Anterior cingulate cortex (tissue), 58 donors: ENCODE data around the gene AGBL3.

Experiments used
- DNase-seq, 58 donors: peaks; one replicate each; lab custom pipeline; 2025; lab: John Stamatoyannopoulos, UW

AGBL3 gene

DNA sequence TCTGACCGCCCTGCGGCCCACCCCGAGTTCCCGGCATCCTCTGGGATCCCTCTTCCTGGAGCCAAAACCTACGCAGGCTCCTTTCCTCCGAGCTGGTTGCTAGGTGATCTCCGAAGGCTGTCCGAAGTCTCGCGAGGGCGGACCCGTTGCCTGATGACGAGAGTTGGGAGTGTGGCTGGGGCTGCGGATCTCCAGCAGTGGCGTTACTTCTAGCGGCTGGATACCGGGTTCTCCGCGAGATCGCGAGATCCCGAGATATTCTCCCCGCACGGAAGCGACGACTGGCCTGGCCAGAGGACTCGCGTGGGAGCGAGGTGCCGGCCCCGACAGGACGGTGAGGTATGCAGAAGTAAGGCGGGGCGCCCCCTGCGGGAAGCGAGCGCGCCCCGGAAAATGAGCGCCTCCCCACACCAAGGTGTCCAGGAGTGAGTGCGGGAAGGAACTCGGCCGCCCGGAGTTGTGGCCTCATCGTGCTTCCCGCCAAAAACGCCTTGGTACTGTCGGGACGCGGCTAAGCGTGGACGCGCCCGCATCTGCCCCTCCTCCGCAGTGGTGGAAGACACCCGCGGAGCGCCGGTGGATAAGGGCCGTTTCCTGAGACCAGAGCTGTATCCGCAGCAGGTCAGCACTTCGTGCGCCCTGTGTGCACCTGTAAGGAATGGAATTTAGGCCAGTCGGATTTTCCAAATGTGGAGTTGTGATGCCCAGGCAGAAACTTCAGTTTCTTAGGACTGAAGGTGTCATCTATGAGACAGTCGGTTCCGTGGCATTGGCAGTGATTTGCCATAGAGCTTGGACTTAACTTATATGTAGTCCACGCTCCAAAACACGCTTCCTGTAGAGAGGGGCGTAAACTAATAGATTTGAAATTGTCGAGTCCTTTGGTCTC lies at the start of gene AGBL3:
Gene AGBL3 (plus strand): TSS at position 146 of the 889 bp plus-strand sequence. CDS start 1,426 bp downstream, outside the sequence.
- DNase-seq: peak; percentile 71 to 96 (median 90)

DNA sequence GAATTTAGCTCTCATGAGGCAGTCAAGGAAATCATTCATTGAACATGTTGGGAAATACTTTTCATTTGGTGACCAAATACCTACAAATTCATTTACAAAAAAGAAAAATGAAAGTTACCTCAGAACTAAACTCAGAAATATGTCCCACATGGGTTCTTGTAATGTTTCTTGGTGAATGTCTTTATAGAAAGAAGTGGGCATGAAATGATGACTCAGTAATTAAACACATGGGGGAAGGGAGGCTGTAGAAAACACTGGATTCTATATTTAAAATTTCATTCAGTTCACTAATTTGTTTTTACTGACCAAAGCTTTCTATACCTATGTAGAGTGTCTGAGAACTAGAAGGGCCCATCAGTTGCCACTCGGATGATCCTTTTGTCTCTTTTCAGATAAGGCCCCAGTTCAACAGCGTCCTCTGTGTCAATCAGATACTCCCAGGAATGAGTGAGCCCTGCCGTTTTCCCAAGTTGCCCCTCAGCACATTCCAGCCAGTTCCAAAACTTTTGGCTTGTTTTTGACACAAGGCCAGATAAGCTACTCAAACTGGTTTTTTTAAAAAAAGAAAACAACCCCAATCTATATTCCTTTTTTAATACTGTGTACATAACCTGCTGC lies 49.3 kb upstream of the AGBL3 start:
- no peak for DNase-seq

DNA sequence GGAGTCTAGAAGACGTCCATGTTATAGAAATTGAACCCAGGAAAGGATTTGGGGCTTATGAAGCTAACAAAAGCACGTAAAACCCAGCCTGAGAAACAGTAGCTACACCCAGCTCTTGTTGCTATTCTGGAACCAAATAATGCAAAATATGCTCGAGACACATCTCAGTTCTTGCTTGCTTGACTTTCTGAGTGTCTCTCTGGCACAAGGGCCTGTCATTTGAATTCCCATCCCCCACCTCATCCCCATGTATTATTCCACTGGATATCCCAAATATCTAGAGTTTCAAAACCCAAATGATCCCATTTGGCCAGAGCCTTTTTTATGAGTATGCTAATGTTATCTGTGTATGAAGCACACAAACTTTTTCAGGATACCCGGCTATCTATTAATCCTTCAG lies 48.2 kb upstream of the AGBL3 start:
- DNase-seq: no peak

DNA sequence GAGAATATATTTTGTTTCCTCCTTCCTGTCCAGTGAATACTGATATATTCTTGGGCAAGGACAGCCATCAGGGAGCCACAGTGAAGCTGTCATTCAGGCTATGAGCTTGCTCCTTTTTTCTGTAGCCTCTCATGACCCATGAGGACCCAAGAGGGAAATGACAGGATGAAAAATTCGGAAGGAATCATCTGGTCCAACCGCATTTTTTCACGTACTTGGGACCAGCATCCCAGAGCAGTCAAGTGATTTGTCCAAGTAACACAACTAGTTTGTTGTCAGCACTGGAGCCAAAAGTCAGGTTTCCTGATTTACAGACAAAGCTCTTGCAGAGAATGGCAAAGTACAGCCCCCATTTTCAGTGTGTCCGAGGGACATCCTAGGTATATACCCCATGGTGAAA lies 47.2 kb upstream of the AGBL3 start:
- DNase-seq: no peak

DNA sequence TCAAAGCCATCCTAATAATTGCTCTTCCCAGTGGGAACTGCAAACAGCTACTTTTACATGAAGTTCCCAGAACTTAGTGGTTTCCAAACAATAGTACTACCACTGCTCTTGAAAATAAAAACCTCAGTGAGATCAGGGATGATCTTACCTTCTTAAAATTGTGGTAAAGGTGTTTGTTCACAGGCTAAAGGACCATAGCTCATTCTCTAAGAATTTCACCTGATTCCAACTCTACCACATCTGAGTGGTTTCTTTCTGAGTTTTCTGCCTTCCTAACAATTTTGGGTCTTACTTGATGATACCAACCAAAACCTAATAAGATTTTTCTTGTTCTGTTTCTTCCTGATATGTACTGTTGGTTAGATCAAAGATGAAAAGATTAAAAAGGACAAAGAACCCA lies 45.6 kb upstream of the AGBL3 start:
- no peak for DNase-seq

DNA sequence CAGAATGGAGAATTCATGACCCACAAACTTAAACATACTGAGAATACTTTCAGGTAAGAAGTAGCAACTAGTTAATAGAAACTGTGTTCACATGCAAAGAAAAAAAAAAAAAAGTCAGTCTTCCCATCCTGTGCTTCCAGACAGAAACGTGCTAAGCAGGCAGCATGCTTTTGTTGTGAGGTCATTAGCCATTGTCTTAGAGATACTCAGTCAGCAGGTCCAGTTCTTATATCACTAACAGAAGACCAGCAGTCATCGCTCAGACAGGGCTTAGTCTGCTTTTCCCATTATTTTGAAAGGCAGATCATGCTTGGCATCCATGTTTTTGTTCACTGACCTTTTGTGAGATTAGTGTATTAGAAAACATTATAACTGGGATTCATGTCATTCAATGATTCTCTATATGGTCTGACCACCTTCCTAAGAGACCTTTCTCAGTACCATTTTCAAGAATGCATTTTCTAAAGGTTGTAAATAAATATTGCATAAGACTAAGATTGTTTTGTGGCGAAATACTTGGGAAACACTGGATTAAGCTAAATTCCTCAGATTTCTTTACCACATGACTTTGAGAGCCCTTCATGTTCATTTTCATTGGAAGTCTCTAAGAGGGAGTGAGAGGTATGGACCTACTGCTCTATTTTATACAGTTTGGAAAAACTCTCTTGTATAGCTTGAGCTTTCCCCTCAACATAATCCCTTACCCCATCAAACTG lies 45.0 kb upstream of the AGBL3 start:
- DNase-seq: no peak

DNA sequence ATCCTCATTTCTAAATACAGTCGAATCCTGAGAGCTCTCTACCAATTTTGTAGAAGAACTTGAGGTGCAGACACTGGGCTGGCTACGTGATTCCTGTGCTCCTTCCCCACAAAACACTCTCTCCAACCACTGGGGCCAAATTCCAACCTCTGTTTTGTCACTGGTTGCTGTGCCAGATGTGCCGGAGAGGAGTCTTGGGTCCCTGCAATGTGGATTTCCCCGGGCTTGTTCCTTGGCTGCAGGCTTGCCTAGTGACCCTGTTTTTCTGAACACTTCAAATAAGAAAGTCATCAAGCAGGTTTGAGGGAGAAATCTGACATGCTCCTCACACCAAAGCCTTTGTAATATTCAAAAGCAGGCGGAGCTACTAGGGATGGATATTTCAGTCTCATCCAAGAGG lies 44.4 kb upstream of the AGBL3 start:
- DNase-seq: no peak

DNA sequence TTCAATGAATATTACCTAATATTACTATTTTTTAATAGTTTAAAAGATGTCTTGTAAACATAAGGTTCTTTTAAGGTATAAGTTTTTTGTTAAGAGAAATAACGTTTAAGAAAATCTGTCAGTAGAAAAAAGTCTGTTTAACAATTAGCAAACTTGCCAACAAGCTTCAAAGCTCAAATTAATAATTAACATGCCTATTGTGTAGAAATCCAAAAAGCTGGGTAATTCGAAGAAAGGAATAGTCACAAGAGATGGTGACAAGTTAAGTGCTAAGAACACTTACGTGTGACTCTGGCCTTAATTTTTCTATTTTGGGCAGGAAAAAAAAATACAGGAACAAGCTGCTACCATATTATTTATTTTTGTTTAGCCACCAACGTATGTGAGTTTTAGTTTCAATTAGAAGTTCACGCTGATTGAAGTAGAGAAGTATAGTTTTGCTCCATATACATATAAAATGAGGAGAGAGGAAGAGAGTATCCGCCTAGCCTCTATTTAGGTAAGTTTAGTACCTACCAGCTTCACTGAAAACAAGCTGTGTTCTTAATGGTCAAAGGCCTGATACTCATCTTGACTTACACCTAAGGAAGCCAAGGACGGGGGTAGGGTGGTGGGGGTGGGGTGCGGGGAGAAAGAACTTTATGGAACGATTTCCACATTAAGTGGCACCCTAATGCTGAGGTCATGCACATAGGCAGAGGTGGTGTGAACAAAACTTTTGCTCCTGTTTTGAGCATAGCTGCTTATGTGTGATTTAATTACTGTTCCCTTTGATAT lies 43.4 kb upstream of the AGBL3 start:
- DNase-seq: no peak

DNA sequence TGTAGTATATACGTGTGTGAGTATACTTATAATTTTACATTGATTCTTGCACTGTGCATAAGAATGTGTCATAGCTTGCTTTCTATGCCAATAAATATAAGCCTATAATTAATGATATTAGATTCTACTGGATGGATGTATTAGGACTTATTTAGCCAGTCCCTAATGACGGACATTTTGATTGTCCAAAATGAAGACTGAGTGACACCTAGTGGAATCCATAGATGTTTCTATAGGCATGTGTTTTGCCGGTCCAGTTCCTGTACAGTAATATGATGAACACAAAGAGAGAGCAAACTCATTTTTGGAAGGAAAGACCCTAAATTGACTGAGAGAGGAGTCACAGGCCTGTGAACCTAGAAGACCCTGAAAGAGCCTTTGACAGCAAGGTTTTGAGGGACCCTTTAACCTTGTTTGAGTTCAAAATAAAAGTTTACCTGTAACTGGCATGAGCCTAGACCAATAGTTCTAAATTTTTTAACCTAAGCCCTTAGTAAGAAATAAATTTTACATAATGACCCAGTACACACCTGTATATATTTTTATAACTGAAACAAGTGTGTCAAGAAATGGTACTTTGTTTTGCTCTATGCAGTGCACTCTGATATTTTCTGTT lies 42.4 kb upstream of the AGBL3 start:
- peak in 2 of 58 donors; percentile 5 to 53 for DNase-seq

DNA sequence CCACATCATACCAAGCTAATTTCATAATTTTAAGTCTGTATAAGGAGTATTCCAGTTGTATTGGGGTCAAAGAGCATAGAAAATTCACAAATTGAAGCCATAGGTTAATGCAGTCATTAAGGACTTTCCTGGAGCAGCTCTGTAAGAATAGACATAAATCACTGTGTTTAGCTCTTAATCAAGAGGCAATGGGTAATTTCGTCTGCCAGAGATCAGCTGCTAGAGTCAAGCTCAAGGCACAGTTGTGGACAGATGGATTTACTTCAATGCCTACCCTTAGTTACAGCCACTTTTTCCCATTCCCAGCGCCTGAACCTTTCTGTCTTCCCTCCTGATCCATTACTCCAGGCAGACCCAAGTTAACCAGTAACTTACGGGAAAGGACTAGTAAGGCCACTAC lies 40.6 kb upstream of the AGBL3 start:
- DNase-seq: no peak

DNA sequence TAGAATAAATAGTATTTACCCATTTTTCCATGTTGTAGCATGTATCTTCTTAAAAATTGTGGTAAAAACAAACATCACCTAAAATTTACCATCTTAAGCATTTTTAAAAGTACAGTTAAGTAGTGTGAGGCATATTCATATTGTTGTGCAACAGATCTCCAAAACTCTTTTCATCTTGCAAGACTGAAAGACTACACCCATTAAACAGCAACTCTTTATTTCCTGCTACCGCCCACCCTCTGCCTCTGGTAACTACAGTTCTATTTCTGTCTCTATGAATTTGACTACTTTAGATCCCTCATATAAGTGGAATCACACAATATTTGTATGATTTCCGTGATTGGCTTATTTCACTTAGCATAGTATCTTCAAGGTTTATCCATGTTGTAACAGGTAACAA lies 40.0 kb upstream of the AGBL3 start:
- no peak for DNase-seq

DNA sequence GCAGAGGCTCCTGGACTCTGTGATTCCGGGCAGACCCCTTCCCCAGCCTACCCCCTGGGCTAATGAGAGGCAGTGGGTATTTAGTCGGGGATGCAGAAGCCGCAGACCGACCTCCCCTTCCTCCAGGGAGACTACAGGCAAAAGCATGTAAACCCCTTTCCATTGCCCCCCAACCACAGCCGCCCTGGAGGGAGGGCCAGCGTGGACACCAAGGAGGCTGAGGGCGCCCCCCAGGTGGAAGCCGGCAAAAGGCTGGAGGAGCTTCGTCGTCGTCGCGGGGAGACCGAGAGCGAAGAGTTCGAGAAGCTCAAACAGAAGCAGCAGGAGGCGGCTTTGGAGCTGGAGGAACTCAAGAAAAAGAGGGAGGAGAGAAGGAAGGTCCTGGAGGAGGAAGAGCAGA lies 39.0 kb upstream of the AGBL3 start:
- no peak for DNase-seq

DNA sequence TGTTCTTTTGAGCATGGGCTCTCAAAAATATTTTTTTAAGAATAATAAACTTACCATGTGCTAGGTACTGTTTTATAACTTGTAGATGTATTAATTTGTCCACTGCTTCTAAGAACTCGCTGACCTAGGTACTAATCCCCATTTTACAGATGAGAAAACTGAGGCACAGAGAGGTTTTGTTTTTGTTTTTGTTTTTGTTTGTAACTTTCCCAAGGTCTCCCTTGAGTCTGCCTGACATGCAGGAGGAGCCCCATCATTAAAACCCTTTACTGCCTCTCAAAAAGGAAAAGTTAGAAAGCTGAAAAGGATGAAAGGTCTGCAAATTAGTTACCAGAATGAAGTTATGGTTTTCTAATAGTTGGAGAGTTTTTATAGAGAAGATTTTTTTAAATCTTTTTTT lies 38.5 kb upstream of the AGBL3 start:
- no peak for DNase-seq

DNA sequence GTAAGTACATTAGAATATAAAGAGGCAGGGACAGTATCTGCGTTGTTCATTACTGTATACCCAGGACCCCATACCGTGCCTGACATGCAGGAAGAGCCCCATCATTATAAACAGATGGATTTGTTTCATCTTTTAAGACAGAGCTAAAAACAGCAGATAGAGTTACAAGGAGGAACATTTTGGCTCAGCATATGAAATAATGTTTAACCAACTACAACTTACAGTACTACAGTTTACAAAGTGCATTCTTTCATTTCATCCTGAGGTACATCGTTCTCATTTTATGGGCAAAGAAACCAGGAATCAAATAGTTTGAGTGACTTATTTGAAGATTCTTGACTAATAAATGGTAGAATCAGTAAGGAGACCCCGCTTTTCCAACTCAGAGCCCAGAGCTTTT lies 38.1 kb upstream of the AGBL3 start:
- no peak for DNase-seq

DNA sequence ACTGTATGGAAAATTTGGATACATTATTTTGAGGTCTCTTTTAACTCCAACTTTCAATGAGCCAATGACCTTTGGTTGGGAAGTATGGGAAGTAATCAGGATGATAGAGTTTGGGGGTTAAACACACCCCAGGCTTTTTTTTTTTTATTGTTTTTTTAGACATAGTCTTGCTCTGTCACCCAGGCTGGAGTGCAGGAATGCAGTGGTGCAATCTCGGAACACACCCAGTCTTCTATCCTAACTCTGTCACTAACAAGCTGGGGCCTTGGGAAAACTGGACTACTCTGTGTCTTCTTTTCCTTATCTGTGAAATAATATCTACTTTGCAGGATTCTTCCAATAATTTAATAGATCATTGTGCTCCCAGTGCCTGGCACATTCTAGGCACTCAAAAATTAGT lies 37.6 kb upstream of the AGBL3 start:
- no peak for DNase-seq

DNA sequence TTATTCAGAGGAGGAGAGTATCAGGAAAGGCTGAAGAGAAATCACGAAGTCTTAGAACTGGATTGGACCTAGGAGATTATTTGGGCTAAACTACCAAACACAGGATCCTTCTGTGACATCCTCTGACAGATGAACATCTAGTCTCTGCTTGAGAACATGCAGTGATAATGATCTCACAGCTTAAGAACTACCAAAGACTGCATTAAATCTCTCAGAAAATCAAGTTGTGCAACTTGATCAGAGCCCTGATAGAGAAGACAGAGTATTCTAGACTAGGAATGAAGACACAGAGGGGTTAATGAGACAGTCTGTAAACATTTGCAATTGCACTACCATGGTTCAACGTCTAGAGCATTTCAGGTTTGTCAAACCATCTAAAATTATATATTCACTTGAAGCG lies 37.1 kb upstream of the AGBL3 start:
- DNase-seq: no peak

DNA sequence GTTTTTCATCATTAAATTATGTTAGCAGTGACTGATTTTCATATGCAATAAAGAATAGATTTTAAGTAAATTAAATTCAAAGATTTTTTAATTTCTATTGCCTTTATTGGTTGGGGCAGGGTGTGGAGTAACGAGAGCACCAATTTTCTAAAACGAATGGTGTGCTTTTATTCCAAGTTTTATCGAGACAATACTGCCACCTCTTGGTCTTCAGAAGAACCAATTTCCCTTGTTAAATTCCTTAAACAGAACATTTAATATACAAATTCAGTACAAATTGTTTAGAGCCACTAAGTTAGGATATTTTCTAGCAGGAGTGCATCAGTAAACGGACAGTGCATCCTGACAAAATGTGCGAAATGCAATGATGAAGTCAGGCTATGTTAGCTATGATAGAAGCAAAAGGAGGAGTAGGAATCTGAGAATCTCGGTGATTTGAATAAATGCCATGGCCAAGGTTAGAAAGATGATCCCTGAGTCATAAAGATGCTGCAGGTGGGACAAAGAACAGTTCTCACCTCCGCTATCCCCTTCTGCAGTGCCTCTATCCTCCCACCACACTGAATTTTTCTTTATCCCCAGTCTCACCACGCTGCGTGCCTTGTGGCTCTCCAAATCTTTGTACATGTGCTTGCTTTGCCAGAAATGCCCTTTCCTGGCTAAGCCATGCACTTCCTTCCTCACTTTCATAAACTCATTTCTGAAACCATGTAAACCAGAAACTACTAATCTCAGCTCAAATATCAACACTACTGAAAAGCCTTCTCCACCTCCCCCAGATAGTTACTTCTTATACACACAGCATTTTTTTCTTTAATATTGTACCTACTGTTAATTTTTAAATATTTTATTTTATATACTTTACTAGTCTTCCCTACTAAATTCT lies 31.9 kb upstream of the AGBL3 start:
- peak in 2 of 58 donors; percentile 4 to 10 for DNase-seq

DNA sequence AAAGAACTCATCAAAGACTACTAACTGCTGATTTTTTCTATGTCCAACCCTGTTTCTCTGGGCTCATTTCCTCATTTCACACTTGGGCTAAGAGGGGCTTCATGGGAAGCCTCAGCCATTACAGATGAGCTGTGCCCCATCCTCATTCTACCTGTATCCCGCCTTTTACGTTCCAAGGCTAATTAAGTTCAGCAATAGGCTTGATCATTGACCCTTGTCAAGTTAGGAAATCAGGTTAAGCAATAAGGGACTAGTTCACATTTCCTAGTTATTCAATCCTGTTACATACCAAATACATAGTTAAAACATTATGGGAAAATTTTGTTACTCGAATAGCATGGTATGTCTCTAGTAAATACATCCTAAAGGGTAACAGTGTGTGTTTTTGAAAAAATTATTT lies 29.3 kb upstream of the AGBL3 start:
- DNase-seq: no peak

DNA sequence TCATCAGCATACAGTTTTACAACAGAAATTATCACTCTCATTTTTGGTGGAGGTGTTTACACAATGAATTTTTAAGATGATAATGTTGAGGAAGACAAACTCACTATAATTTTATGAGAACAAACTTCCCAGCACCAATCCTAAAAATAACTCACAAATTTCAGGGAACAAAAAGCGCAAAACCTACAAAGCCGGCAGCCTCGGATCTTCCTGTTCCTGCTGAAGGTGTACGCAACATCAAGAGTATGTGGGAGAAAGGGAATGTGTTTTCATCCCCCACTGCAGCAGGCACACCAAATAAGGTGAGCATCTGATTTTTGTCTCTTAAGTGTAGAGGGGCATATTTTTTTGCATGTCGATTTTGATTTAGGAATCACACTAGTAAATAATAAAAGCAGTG lies 26.5 kb upstream of the AGBL3 start:
- DNase-seq: no peak
